HFFc6 (cell line): ENCODE data around the gene TRIM66. TPM values are rescaled to one million over a fixed set of nuclear protein-coding genes. Genes with fewer than 3 reads are reported as not detected.
"Not testable (repeated sequence)": the region's sequence is repeated elsewhere in the genome, so short reads cannot be mapped to it uniquely, and the experiment has no call there.

Experiments used
- DNase-seq: peaks from one replicate; pipeline ENCODE4 v3.0.0-alpha.2; 2018
- H3K27ac Mint-ChIP-seq: 2 replicates; pipeline ENCODE4 v1.8.0; 2020; ENCODE audit warnings: mild to moderate bottlenecking, mixed read lengths
- H3K27me3 Mint-ChIP-seq: 2 replicates; pipeline ENCODE4 v1.8.0; 2021; ENCODE audit warnings: mild to moderate bottlenecking, moderate library complexity, mixed read lengths; ENCODE audit not compliant: insufficient read depth
- H3K36me3 Mint-ChIP-seq: 2 replicates; pipeline ENCODE4 v1.8.0; 2021; ENCODE audit warnings: low read depth, mixed read lengths
- H3K4me1 Mint-ChIP-seq: 2 replicates; pipeline ENCODE4 v1.8.0; 2020; ENCODE audit warnings: low read depth, mixed read lengths
- H3K4me3 Mint-ChIP-seq: 2 replicates; pipeline ENCODE4 v1.8.0; 2020; ENCODE audit warnings: mild to moderate bottlenecking, moderate library complexity, mixed read lengths
- H3K9me3 Mint-ChIP-seq: 2 replicates; pipeline ENCODE4 v1.8.0; 2020; ENCODE audit warnings: mild to moderate bottlenecking, mixed read lengths
- total RNA-seq, 6 experiments: library from RNA; stranded (reverse); fragmentation: NEBNext Ultra II Directional; extraction: Animal tissue kit (Norgen Biotek cat#: 25700); gene quantifications; 2 replicates in 1 of 6; 3 replicates in 5 of 6; pipeline ENCODE4 v1.2.3, GENCODE V29; 2021
- TF ChIP-seq, protein P1 (sequence below): fragments of 200-600 bp; sonication (generic); IDR thresholded peaks from 2 replicates; pipeline ENCODE4 v1.5.0; 2021; ENCODE audit warnings: antibody characterized with exemption, mild to moderate bottlenecking

Gene TRIM66
- total RNA-seq, 6 experiments from 2014 or later: 4.5 to 6.9 (median 5.6) TPM

DNA sequence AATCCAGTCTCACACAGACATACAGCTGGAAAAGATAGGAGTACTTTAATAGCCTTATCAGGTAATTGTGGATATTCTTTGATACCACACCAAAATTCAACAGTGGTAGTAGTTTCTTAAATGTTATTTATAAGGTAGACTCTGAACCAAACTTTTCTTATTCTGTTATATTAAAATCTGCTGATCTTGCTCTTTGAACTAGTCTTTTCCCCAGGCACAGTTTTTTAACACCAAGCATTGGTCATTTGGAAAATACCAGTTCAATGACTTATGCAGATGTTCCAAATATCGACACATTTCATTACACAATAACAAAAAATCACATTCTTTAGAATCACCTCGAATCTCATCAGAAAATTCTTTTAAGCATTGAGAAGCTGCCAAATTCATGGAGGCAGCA lies 7.6 kb downstream of the TRIM66 start:
- peaks cover 34% of the 10 kb centered on the region for H3K4me1 Mint-ChIP-seq
- no peak for DNase-seq
- no peaks in the 10 kb centered on the region for H3K27me3 Mint-ChIP-seq

DNA sequence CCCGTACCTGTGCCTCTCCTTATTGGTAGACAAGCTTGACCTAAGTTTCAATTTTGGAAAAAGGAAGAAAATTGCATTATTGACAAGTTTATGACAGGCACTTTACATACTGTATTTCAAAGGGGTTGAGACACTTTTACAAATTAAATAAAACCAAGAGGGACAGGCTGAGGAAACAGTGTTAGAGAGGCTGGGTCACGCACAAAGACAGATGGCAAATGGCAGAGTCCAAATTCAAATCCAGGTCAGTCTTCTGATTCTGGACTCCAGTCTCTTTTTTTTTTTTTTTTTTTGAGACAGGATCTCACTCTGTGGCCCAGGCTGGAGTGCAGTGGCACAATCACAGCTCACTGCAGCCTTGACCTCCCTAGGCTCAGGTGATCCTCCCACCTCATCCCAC lies 10.1 kb downstream of the TRIM66 start:
- Mint-ChIP-seq H3K36me3 (no peaks in the 10 kb centered on the region), H3K27ac (peak overlapping the region; percentile 98), H3K4me3 (peak overlapping the region; percentile 67; the same call in 1 of the 2 replicates), H3K4me1 (peaks cover 34% of the 10 kb centered on the region), H3K27me3 (no peaks in the 10 kb centered on the region), H3K9me3 (no peaks in the 10 kb centered on the region)
- no peak for DNase-seq
- TF ChIP-seq, protein P1, sequence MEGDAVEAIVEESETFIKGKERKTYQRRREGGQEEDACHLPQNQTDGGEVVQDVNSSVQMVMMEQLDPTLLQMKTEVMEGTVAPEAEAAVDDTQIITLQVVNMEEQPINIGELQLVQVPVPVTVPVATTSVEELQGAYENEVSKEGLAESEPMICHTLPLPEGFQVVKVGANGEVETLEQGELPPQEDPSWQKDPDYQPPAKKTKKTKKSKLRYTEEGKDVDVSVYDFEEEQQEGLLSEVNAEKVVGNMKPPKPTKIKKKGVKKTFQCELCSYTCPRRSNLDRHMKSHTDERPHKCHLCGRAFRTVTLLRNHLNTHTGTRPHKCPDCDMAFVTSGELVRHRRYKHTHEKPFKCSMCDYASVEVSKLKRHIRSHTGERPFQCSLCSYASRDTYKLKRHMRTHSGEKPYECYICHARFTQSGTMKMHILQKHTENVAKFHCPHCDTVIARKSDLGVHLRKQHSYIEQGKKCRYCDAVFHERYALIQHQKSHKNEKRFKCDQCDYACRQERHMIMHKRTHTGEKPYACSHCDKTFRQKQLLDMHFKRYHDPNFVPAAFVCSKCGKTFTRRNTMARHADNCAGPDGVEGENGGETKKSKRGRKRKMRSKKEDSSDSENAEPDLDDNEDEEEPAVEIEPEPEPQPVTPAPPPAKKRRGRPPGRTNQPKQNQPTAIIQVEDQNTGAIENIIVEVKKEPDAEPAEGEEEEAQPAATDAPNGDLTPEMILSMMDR: no peak

More for the DNA sequence above, 7.6 kb downstream of the TRIM66 start:
- TF ChIP-seq, protein P1: no peak
- Mint-ChIP-seq H3K9me3 (no peaks in the 10 kb centered on the region), H3K36me3 (peaks cover 5% of the 10 kb centered on the region), H3K4me3 (no peak overlapping the region), H3K27ac (no peak overlapping the region)

DNA sequence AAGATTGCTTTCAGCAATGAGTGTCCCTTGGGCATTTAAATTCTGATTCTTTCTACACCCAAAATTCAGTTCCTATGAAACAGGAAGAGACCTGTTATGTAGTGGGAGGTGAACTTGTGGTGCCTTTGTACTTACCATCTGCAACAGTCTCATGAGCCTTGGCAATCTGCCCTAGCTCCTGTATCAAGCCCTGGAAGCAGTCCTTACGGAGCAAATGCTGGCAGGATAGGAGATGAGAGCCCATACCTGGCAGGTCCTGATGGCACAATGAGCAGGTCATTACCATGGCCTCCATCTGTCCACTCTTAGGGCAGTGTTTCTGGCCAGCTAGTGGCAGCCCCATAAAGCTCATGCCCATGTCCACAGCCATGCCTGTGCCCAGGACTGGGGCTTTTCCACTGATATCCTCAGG lies 10.8 kb downstream of the TRIM66 start:
- Mint-ChIP-seq H3K4me3 (peak overlapping the region; percentile 67), H3K4me1 (peaks cover 34% of the 10 kb centered on the region), H3K36me3 (no peaks in the 10 kb centered on the region), H3K27ac (peak overlapping the region; percentile 98), H3K9me3 (no peaks in the 10 kb centered on the region), H3K27me3 (no peaks in the 10 kb centered on the region)
- TF ChIP-seq, protein P1: no peak
- DNase-seq: no peak

DNA sequence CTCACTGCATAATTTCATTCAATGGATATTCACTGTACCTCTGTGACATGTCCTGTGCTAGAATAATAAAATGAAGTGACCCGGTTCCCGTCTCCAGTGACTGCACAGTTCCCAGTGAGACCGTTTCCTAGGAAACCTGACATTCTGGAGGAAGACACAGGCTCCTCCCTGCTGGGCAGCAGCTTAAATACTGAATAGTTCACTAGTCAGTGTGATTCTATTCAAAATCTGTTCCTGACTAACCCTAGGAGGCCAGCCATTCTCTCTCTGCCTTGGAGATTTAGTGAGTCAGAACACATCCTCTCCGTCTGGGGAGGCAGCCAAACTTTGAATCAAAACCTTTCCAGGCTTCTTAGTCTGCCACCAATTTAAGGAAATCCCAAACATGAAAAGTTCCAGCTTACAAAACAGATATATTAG lies 11.3 kb downstream of the TRIM66 start:
- peak; percentile 98 for DNase-seq

DNA sequence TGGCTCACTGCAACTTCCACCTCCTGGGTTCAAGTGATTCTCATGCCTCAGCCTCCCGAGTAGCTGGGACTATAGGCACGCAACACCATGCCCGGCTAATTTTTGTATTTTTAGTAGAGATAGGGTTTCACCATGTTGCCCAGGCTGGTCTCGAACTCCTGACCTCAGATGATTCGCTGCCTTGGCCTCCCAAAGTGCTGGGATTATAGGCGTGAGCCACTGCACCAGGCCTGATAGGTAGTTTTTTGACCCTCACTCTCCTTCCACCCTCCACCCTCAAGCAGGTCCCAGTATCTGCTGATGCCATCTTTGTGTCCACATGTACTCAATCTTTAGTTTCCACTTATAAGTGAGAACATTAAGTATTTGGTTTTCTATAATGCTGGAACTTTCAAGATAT lies 12.4 kb downstream of the TRIM66 start:
- Mint-ChIP-seq H3K27ac (peak overlapping the region; percentile 81), H3K4me1 (peaks cover 34% of the 10 kb centered on the region)
- H3K27me3 Mint-ChIP-seq, H3K36me3 Mint-ChIP-seq, H3K9me3 Mint-ChIP-seq, H3K4me3 Mint-ChIP-seq, DNase-seq: not testable (repeated sequence)

More for the DNA sequence above, 11.3 kb downstream of the TRIM66 start:
- Mint-ChIP-seq H3K9me3 (no peaks in the 10 kb centered on the region), H3K4me3 (peak overlapping the region; percentile 67), H3K27me3 (no peaks in the 10 kb centered on the region), H3K27ac (peak overlapping the region; percentile 98), H3K4me1 (peaks cover 34% of the 10 kb centered on the region), H3K36me3 (no peaks in the 10 kb centered on the region)
- TF ChIP-seq, protein P1: no peak

DNA sequence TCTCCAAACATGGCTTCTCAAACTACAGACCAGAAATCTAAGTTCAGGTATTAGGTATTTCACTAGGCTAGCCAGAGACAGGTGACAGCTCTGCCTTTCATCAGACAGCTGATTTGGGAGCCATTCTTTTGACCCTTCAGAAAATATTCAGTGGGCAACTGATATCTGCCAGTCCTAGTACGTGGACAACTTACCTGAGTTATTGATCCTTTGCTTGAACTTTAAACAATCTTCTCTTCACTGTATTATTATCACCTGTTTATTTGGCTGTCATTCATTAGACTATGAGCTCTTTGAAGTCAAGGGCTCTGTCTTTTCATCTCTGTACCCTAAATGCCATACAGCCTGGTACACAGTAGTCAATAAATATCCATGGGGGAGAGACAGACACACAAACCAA lies 17.2 kb downstream of the TRIM66 start:
- TF ChIP-seq, protein P1: no peak
- H3K27ac Mint-ChIP-seq: no peak overlapping the region
- no peak for DNase-seq
- peaks cover 4% of the 10 kb centered on the region for H3K4me1 Mint-ChIP-seq
- H3K27me3 Mint-ChIP-seq: no peaks in the 10 kb centered on the region
- no peaks in the 10 kb centered on the region for H3K9me3 Mint-ChIP-seq
- no peaks in the 10 kb centered on the region for H3K36me3 Mint-ChIP-seq
- no peak overlapping the region for H3K4me3 Mint-ChIP-seq
